Liver (tissue), 9 donors: ENCODE data around the gene GZMB. TPM values are rescaled to one million over a fixed set of nuclear protein-coding genes. Genes with fewer than 3 reads are reported as not detected.

Experiments
- DNase-seq: peaks from one replicate; pipeline ENCODE4 v3.0.0-alpha.2; 2017; ENCODE audit warnings: low spot score
- H3K27ac ChIP-seq, 2 donors: one replicate each; pipeline ENCODE4 v1.7.0; 2013; ENCODE audit warnings: inconsistent platforms in 2 of 2, low read length in 2 of 2, control low read depth in 1 of 2, low read depth in 1 of 2, mild to moderate bottlenecking in 1 of 2
- H3K27me3 ChIP-seq, 4 donors: one replicate each; pipeline versions ENCODE4 v1.6.1 to v1.7.0; 2013; ENCODE audit warnings: low read length in 3 of 4, inconsistent platforms in 1 of 4, mild to moderate bottlenecking in 1 of 4, moderate library complexity in 1 of 4; ENCODE audit not compliant: control insufficient read depth in 4 of 4, insufficient read depth in 4 of 4
- H3K36me3 ChIP-seq, 4 donors: one replicate each; pipeline versions ENCODE4 v1.6.1 to v1.7.0; 2013; ENCODE audit warnings: low read length in 3 of 4, mild to moderate bottlenecking in 3 of 4, low read depth in 1 of 4, moderate library complexity in 1 of 4; ENCODE audit not compliant: control insufficient read depth in 4 of 4, insufficient read depth in 3 of 4
- H3K4me1 ChIP-seq, 4 donors: one replicate each; pipeline versions ENCODE4 v1.6.1 to v1.7.0; 2013; ENCODE audit warnings: low read length in 3 of 4, mild to moderate bottlenecking in 3 of 4, moderate library complexity in 1 of 4; ENCODE audit not compliant: control insufficient read depth in 4 of 4, insufficient read depth in 4 of 4
- H3K4me3 ChIP-seq, 3 donors: one replicate each; pipeline versions ENCODE4 v1.6.1 to v1.7.0; 2013; ENCODE audit warnings: low read length in 3 of 3, control low read depth in 1 of 3, low read depth in 1 of 3, mild to moderate bottlenecking in 1 of 3
- H3K9ac ChIP-seq, 2 donors: one replicate each; pipeline ENCODE4 v1.7.0; 2013; ENCODE audit warnings: low read length in 2 of 2, mild to moderate bottlenecking in 2 of 2, moderate library complexity in 2 of 2, control low read depth in 1 of 2, low read depth in 1 of 2
- H3K9me3 ChIP-seq, 4 donors: one replicate each; pipeline versions ENCODE4 v1.6.1 to v1.7.0; 2013; ENCODE audit warnings: low read length in 3 of 4; ENCODE audit not compliant: control insufficient read depth in 4 of 4
- EGR1 ChIP-seq, 2 donors: IDR thresholded peaks; 2 replicates each; pipeline ENCODE4 v1.6.1; 2016 to 2018; ENCODE audit warnings: antibody characterized with exemption in 2 of 2, low read depth in 2 of 2
- FOXA1 ChIP-seq: IDR thresholded peaks from 2 replicates; pipeline ENCODE4 v1.6.1; 2016; ENCODE audit warnings: antibody characterized with exemption
- FOXA2 ChIP-seq: IDR thresholded peaks from 2 replicates; pipeline ENCODE4 v1.6.1; 2016; ENCODE audit warnings: antibody characterized with exemption
- GABPA ChIP-seq, 2 donors: IDR thresholded peaks in 1 of 2; conservative IDR thresholded peaks in 1 of 2; 2 replicates each; pipeline ENCODE4 v1.6.1; 2016; ENCODE audit warnings: antibody characterized with exemption in 2 of 2, mild to moderate bottlenecking in 1 of 2, moderate library complexity in 1 of 2
- HNF4A ChIP-seq, 2 donors: conservative IDR thresholded peaks; 2 replicates each; pipeline ENCODE4 v1.6.1; 2016; ENCODE audit warnings: antibody characterized with exemption in 2 of 2, mild to moderate bottlenecking in 2 of 2
- HNF4G ChIP-seq: IDR thresholded peaks from 2 replicates; pipeline ENCODE4 v1.6.1; 2016; ENCODE audit warnings: antibody characterized with exemption
- JUND ChIP-seq, 2 donors: IDR thresholded peaks; 2 replicates each; pipeline ENCODE4 v1.6.1; 2016; ENCODE audit warnings: antibody characterized with exemption in 2 of 2
- NR2F2 ChIP-seq: IDR thresholded peaks from 2 replicates; pipeline ENCODE4 v1.6.1; 2016; ENCODE audit warnings: antibody characterized with exemption
- RAD21 ChIP-seq, 2 donors: IDR thresholded peaks; 2 replicates each; pipeline ENCODE4 v1.6.1; 2016; ENCODE audit warnings: antibody characterized with exemption in 2 of 2, mild to moderate bottlenecking in 2 of 2
- RXRA ChIP-seq, 2 donors: IDR thresholded peaks; 2 replicates each; pipeline ENCODE4 v1.6.1; 2017 to 2018; ENCODE audit warnings: antibody characterized with exemption in 2 of 2, mild to moderate bottlenecking in 1 of 2
- SP1 ChIP-seq: IDR thresholded peaks from 2 replicates; pipeline ENCODE4 v1.6.1; 2018; ENCODE audit warnings: antibody characterized with exemption, mild to moderate bottlenecking
- TAF1 ChIP-seq: conservative IDR thresholded peaks from 2 replicates; pipeline ENCODE4 v1.6.1; 2016; ENCODE audit warnings: antibody characterized with exemption, mild to moderate bottlenecking
- YY1 ChIP-seq: IDR thresholded peaks from 2 replicates; pipeline ENCODE4 v1.6.1; 2016; ENCODE audit warnings: antibody characterized with exemption, mild to moderate bottlenecking
- WGBS: extraction: QIAGEN DNeasy Blood & Tissue Kit; methylation state at CpG from one replicate; pipeline ENCODE4 v1.1.7; 2013; 5-methylcytosine and 5-hydroxymethylcytosine counted together
- polyA plus RNA-seq, 2 donors: library from polyadenylated mRNA; stranded (reverse) in 1 of 2; unstranded in 1 of 2; fragments of 200-250 nt in 1 of 2; fragments of >200 nt in 1 of 2; fragmentation: Nextera tagmentation in 1 of 2; extraction: Ambion mirVana in 1 of 2; gene quantifications; one replicate each; pipeline versions ENCODE4 v1.2.1 to v1.2.3, GENCODE V29; 2013 to 2015
- total RNA-seq, 2 donors: library from RNA; depleted of rRNA; stranded (reverse); fragments of >200 nt; gene quantifications; one replicate each; pipeline ENCODE4 v1.2.3, GENCODE V29; 2014
- TF ChIP-seq, protein P1 (sequence below): IDR thresholded peaks from 2 replicates; pipeline ENCODE4 v1.6.1; 2016; ENCODE audit warnings: antibody characterized with exemption
- TF ChIP-seq, protein P2 (sequence below): fragments of 150-350 bp; IDR thresholded peaks from 2 replicates; pipeline ENCODE4 v1.5.1; 2017; ENCODE audit warnings: improper control_type of control experiment, low read depth, low read length; ENCODE audit not compliant: missing input control
- TF ChIP-seq, protein P3 (sequence below): IDR thresholded peaks from 2 replicates; pipeline ENCODE4 v1.6.1; 2016; ENCODE audit warnings: antibody characterized with exemption
- TF ChIP-seq, protein P4 (sequence below): IDR thresholded peaks from 2 replicates; pipeline ENCODE4 v1.6.1; 2016; ENCODE audit warnings: antibody characterized with exemption, mild to moderate bottlenecking
- TF ChIP-seq, protein P5 (sequence below): IDR thresholded peaks from 2 replicates; pipeline ENCODE4 v1.6.1; 2016; ENCODE audit warnings: antibody characterized with exemption
- donor health status: healthy.
- donor health status: healthy.
- donor health status: healthy.
- donor health status: healthy.
- donor health status: healthy.

Gene GZMB
- total and polyA plus RNA-seq, 4 donors = 0.17 to 1.9 (median 0.63) TPM

DNA sequence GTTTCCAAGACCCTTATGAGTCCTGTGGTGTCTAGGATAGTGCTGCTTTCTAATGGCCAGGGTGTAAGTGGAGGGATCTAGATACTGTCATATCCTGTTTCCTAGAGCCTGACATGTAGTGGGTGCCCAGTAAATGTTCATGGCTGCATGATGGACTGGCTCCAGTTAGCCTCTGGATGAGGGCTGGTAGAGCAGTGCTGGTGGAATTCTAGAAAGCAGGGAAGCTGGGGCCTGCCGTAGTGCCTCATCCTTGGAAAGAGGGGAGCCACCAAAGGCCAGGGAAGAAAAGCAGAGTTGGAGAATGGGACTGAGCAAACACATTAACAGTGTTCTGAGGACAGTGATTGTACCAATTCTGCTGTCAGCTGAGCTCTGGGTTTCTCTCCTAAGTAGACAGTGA, 637 bp downstream of the GZMB start:
- Histone ChIP-seq H3K27ac (no peak overlapping the region), H3K27me3 (no peaks in the 10 kb centered on the region), H3K9ac (no peak overlapping the region), H3K9me3 (no peaks in the 10 kb centered on the region), H3K4me3 (no peak overlapping the region), H3K4me1 (no peaks in the 10 kb centered on the region), H3K36me3 (no peaks in the 10 kb centered on the region)
- no peak for DNase-seq
- WGBS = 79% methylated on average over 1 of the region's 1 CpG
- no peak for TF ChIP-seq HNF4G
- TF ChIP-seq EGR1 (IDR thresholded peaks at IDR 0.05; ENCODE audit: low read depth in 2 of 2) = no peak
- TF ChIP-seq, protein P1, sequence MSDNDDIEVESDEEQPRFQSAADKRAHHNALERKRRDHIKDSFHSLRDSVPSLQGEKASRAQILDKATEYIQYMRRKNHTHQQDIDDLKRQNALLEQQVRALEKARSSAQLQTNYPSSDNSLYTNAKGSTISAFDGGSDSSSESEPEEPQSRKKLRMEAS = no peak
- no peak for TF ChIP-seq FOXA1
- no peak for TF ChIP-seq RAD21 (IDR thresholded peaks at IDR 0.05)
- no peak for TF ChIP-seq NR2F2
- no peak for TF ChIP-seq TAF1
- TF ChIP-seq HNF4A (conservative IDR thresholded peaks at IDR 0.05) = no peak
- TF ChIP-seq, protein P2, sequence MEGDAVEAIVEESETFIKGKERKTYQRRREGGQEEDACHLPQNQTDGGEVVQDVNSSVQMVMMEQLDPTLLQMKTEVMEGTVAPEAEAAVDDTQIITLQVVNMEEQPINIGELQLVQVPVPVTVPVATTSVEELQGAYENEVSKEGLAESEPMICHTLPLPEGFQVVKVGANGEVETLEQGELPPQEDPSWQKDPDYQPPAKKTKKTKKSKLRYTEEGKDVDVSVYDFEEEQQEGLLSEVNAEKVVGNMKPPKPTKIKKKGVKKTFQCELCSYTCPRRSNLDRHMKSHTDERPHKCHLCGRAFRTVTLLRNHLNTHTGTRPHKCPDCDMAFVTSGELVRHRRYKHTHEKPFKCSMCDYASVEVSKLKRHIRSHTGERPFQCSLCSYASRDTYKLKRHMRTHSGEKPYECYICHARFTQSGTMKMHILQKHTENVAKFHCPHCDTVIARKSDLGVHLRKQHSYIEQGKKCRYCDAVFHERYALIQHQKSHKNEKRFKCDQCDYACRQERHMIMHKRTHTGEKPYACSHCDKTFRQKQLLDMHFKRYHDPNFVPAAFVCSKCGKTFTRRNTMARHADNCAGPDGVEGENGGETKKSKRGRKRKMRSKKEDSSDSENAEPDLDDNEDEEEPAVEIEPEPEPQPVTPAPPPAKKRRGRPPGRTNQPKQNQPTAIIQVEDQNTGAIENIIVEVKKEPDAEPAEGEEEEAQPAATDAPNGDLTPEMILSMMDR = no peak
- TF ChIP-seq, protein P3, sequence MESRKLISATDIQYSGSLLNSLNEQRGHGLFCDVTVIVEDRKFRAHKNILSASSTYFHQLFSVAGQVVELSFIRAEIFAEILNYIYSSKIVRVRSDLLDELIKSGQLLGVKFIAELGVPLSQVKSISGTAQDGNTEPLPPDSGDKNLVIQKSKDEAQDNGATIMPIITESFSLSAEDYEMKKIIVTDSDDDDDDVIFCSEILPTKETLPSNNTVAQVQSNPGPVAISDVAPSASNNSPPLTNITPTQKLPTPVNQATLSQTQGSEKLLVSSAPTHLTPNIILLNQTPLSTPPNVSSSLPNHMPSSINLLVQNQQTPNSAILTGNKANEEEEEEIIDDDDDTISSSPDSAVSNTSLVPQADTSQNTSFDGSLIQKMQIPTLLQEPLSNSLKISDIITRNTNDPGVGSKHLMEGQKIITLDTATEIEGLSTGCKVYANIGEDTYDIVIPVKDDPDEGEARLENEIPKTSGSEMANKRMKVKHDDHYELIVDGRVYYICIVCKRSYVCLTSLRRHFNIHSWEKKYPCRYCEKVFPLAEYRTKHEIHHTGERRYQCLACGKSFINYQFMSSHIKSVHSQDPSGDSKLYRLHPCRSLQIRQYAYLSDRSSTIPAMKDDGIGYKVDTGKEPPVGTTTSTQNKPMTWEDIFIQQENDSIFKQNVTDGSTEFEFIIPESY = no peak
- TF ChIP-seq, protein P4, sequence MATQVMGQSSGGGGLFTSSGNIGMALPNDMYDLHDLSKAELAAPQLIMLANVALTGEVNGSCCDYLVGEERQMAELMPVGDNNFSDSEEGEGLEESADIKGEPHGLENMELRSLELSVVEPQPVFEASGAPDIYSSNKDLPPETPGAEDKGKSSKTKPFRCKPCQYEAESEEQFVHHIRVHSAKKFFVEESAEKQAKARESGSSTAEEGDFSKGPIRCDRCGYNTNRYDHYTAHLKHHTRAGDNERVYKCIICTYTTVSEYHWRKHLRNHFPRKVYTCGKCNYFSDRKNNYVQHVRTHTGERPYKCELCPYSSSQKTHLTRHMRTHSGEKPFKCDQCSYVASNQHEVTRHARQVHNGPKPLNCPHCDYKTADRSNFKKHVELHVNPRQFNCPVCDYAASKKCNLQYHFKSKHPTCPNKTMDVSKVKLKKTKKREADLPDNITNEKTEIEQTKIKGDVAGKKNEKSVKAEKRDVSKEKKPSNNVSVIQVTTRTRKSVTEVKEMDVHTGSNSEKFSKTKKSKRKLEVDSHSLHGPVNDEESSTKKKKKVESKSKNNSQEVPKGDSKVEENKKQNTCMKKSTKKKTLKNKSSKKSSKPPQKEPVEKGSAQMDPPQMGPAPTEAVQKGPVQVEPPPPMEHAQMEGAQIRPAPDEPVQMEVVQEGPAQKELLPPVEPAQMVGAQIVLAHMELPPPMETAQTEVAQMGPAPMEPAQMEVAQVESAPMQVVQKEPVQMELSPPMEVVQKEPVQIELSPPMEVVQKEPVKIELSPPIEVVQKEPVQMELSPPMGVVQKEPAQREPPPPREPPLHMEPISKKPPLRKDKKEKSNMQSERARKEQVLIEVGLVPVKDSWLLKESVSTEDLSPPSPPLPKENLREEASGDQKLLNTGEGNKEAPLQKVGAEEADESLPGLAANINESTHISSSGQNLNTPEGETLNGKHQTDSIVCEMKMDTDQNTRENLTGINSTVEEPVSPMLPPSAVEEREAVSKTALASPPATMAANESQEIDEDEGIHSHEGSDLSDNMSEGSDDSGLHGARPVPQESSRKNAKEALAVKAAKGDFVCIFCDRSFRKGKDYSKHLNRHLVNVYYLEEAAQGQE = no peak
- no peak for TF ChIP-seq JUND (IDR thresholded peaks at IDR 0.05)
- TF ChIP-seq, protein P5, sequence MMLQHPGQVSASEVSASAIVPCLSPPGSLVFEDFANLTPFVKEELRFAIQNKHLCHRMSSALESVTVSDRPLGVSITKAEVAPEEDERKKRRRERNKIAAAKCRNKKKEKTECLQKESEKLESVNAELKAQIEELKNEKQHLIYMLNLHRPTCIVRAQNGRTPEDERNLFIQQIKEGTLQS = no peak
- TF ChIP-seq FOXA2 = no peak
- TF ChIP-seq YY1 = no peak
- no peak for TF ChIP-seq GABPA (IDR thresholded peaks at IDR 0.05 in 1 of 2, conservative IDR thresholded peaks at IDR 0.05 in 1 of 2)
- no peak for TF ChIP-seq RXRA (IDR thresholded peaks at IDR 0.05)

DNA sequence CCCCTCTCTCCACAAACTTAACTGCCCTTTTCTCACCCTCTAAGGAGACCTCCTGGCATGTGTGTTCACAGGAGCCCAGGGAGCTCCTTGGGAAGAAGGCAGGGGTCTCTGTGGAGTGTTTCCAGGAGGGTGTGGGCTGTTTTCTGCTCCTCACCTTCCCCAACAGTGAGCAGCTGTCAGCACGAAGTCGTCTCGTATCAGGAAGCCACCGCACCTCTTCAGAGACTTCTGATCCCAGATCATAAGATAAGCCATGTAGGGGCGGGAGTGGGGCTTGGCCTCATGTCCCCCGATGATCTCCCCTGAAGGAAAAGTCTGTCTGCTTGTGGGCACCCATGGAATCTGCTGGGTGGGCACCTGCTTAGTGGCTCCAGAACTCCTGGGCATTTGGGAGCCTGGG, 1.2 kb downstream of the GZMB start:
- no peaks in the 10 kb centered on the region for H3K27me3 ChIP-seq
- H3K4me1 ChIP-seq = no peaks in the 10 kb centered on the region
- no peaks in the 10 kb centered on the region for H3K9me3 ChIP-seq
- H3K36me3 ChIP-seq = no peaks in the 10 kb centered on the region
- H3K9ac ChIP-seq = no peak overlapping the region
- H3K27ac ChIP-seq = no peak overlapping the region
- 57% methylated on average over 6 of the region's 6 CpGs for WGBS
- DNase-seq = no peak
- H3K4me3 ChIP-seq = no peak overlapping the region
- TF ChIP-seq, protein P1 = no peak
- TF ChIP-seq EGR1 (IDR thresholded peaks at IDR 0.05; ENCODE audit: low read depth in 2 of 2) (no peak), YY1 (no peak), SP1 (no peak), GABPA (IDR thresholded peaks at IDR 0.05 in 1 of 2, conservative IDR thresholded peaks at IDR 0.05 in 1 of 2) (no peak), NR2F2 (no peak), TAF1 (no peak), FOXA1 (no peak), HNF4A (conservative IDR thresholded peaks at IDR 0.05) (no peak), FOXA2 (no peak)
- TF ChIP-seq, protein P2 = no peak
- TF ChIP-seq, protein P4 = no peak
